GM12878 (cell line): ENCODE results near the gene IL26. TPM values are rescaled to one million over a fixed set of nuclear protein-coding genes. Genes with fewer than 3 reads are reported as not detected.

Experiments
- ATAC-seq: fragments of 200-7000 bp; cut with Tn5 transposase; 3 replicates; pipeline ENCODE4 v1.9.1; 2020; ENCODE audit warnings: mild to moderate bottlenecking, moderate library complexity
- BruUV-seq: library from RNA; stranded (reverse); fragments of 400-500 nt; replicated peaks from 2 replicates; lab custom pipeline; 2021; lab: Mats Ljungman, UMichigan
- CTCF ChIA-PET: fragments of 300-600 bp; sonication (Branson Sonifier 250); formaldehyde crosslinking; extraction: SDS; loops from one replicate; lab custom pipeline; 2021; ENCODE audit warnings: inconsistent platforms; lab: Yijun Ruan, JAX
- POLR2A ChIA-PET: fragments of 350-600 bp; formaldehyde crosslinking; extraction: SDS; loops from one replicate; lab custom pipeline; 2021; ENCODE audit warnings: inconsistent platforms; lab: Charles Lee
- RAD21 ChIA-PET: fragments of 300-600 bp; sonication (Branson Sonifier 250); formaldehyde crosslinking; loops from one replicate; lab custom pipeline; 2023; ENCODE audit warnings: antibody characterized with exemption; ENCODE audit not compliant: unreplicated experiment; lab: Charles Lee
- SMC1A ChIA-PET: fragments of 300-600 bp; sonication (Branson Sonifier 250); formaldehyde crosslinking; loops from one replicate; lab custom pipeline; 2023; ENCODE audit not compliant: unreplicated experiment, uncharacterized antibody; lab: Charles Lee
- DNase-seq: peaks from one replicate; pipeline ENCODE4 v3.0.0-alpha.2; 2011; ENCODE audit warnings: low read depth, low spot score
- FAIRE-seq: peaks from 3 replicates; lab custom pipeline; 2011; peaks lifted over from hg19 to GRCh38; lab: Jason Lieb, UNC
- H2AFZ ChIP-seq: 2 replicates; pipeline ENCODE4 v1.6.0; 2011; ENCODE audit warnings: low read depth, low read length, control low read depth; ENCODE audit not compliant: control insufficient read depth
- H3K27ac ChIP-seq: 2 replicates; pipeline ENCODE4 v1.5.1; 2011; ENCODE audit warnings: control low read depth; ENCODE audit not compliant: control insufficient read depth, insufficient read depth
- H3K27me3 ChIP-seq, 2 experiments: replicated peaks in 1 of 2; 2 replicates each; pipeline versions ENCODE4 v1.6.0 to v1.6.1; 2011; ENCODE audit warnings: low read length in 1 of 2; ENCODE audit not compliant: control insufficient read depth in 2 of 2, insufficient read depth in 2 of 2
- H3K36me3 ChIP-seq, 2 experiments: 2 replicates each; pipeline ENCODE4 v1.5.1; 2011; ENCODE audit warnings: low read length in 1 of 2; ENCODE audit not compliant: control insufficient read depth in 2 of 2, insufficient read depth in 2 of 2
- H3K4me1 ChIP-seq: 2 replicates; pipeline ENCODE4 v1.6.1; 2011; ENCODE audit warnings: mild to moderate bottlenecking, low read length, moderate library complexity, mixed read lengths; ENCODE audit not compliant: control insufficient read depth, insufficient read depth
- H3K4me2 ChIP-seq: 2 replicates; pipeline ENCODE4 v1.6.0; 2011; ENCODE audit warnings: control low read depth; ENCODE audit not compliant: control insufficient read depth, insufficient read depth
- H3K4me3 ChIP-seq: fragments of 200-600 bp; sonication (generic); 2 replicates; pipeline ENCODE4 v1.5.1; 2016
- H3K79me2 ChIP-seq: 2 replicates; pipeline ENCODE4 v1.6.0; 2011; ENCODE audit warnings: low read length; ENCODE audit not compliant: control insufficient read depth, insufficient read depth
- H3K9ac ChIP-seq: 2 replicates; pipeline ENCODE4 v1.8.0; 2011; ENCODE audit warnings: low read length, control low read depth, mixed read lengths; ENCODE audit not compliant: control insufficient read depth, insufficient read depth
- H3K9me3 ChIP-seq: replicated peaks from 3 replicates; pipeline ENCODE4 v1.5.1; 2011; ENCODE audit warnings: mild to moderate bottlenecking, low read length; ENCODE audit not compliant: control insufficient read depth, insufficient read depth
- H4K20me1 ChIP-seq: 2 replicates; pipeline ENCODE4 v1.6.0; 2011; ENCODE audit not compliant: control insufficient read depth, insufficient read depth
- FOXM1 ChIP-seq: IDR thresholded peaks from 2 replicates; pipeline ENCODE4 v1.6.1; 2012; ENCODE audit warnings: low read depth, mild to moderate bottlenecking, inconsistent platforms, low read length, moderate library complexity
- GABPA ChIP-seq: IDR thresholded peaks from 2 replicates; pipeline ENCODE4 v1.6.1; 2014; ENCODE audit warnings: antibody characterized with exemption, low read depth, mild to moderate bottlenecking, inconsistent platforms
- MYB ChIP-seq: fragments of 150-350 bp; IDR thresholded peaks from 2 replicates; pipeline ENCODE4 v1.6.1; 2014; ENCODE audit warnings: mild to moderate bottlenecking, low read depth, low read length, borderline replicate concordance
- PAX8 ChIP-seq: fragments of 450-650 bp; IDR thresholded peaks from 2 replicates; pipeline ENCODE4 v1.6.1; 2017; ENCODE audit warnings: mild to moderate bottlenecking, moderate library complexity
- ZNF207 ChIP-seq: fragments of 450-650 bp; IDR thresholded peaks from 2 replicates; pipeline ENCODE4 v1.6.1; 2014; ENCODE audit warnings: antibody characterized with exemption, mild to moderate bottlenecking, borderline replicate concordance
- ZNF274 ChIP-seq: IDR thresholded peaks from one replicate; pipeline ENCODE4 v1.8.0; 2011; ENCODE audit not compliant: insufficient read length, insufficient read depth
- WGBS: methylation state at CpG from one replicate; pipeline ENCODE4 v1.1.6; 2016; ENCODE audit warnings: low lambda C conversion rate; ENCODE audit not compliant: insufficient replicate concordance, insufficient coverage; ENCODE audit errors: missing lambda C conversion rate; 5-methylcytosine and 5-hydroxymethylcytosine counted together
- in situ Hi-C: fragments of 300-500 bp; cut with MboI; formaldehyde crosslinking; loops from 9 replicates; pipeline ENCODE4 v1.14.3; 2018; ENCODE audit warnings: mixed read lengths
- intact Hi-C: fragments of 100-400 bp; cut with micrococcal nuclease; formaldehyde crosslinking; loops from one replicate; pipeline ENCODE4 v1.14.2; 2022; ENCODE audit not compliant: unreplicated experiment
- polyA plus RNA-seq, 11 experiments: library from polyadenylated mRNA; depleted of rRNA in 4 of 11; unstranded in 6 of 11; stranded (reverse) in 5 of 11; fragments of >200 nt; fragmentation: Nextera tagmentation in 4 of 11; fragmentation: Illumina TruSeq in 1 of 11; extraction: Ambion mirVana in 4 of 11; extraction: Trizol in 1 of 11; gene quantifications; 1 replicate in 1 of 11; 2 replicates in 10 of 11; pipeline versions ENCODE4 v1.2.1 to v1.2.3, GENCODE V29; 2011 to 2016; ENCODE audit warnings: inconsistent platforms in 2 of 11, missing spikeins in 2 of 11, low read depth in 1 of 11
- total RNA-seq, 4 experiments: library from RNA; depleted of rRNA in 3 of 4; stranded (reverse); fragments of >200 nt in 3 of 4; fragmentation: Illumina TruSeq in 1 of 4; extraction: Trizol in 1 of 4; gene quantifications; 2 replicates each; pipeline versions ENCODE4 v1.2.1 to v1.2.3, GENCODE V29; 2013 to 2021
- TF ChIP-seq, protein P1 (sequence below): fragments of 450-650 bp; formaldehyde crosslinking; IDR thresholded peaks from 2 replicates; pipeline ENCODE4 v1.4.0; 2020; ENCODE audit warnings: mild to moderate bottlenecking, moderate library complexity

IL26 gene
- total and polyA plus RNA-seq, 10 of the 15 experiments (the other 5 are each of a cell fraction or from before 2014, with no cell fraction given) = not detected

DNA sequence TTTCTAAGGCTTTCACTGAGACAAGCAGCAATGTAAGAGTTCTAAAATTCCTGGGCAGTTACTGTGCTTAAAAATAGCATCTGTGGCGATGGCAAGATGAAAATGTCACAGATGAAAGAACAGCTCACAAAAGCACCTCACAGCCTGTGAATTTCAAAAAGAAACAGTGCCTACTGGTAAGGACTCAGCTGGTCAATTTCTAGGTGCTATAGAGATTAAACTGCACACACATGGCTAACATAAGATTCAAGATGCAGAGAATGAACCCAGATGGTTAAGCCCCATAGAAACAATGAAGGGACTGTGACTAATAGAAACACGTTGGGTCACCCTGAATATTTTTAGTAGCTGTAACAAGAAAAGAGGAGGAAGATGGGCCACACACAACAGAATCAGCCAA is 12.0 kb upstream of the IL26 start:
- H3K27me3 ChIP-seq = no peaks in the 10 kb centered on the region
- no TSS peak for BruUV-seq
- H4K20me1 ChIP-seq = no peaks in the 10 kb centered on the region
- H3K79me2 ChIP-seq = no peaks in the 10 kb centered on the region
- H3K4me2 ChIP-seq = peak overlapping the region; percentile 86; the same call in 1 of the 2 replicates
- in situ Hi-C loops = no loop called here
- H2AFZ ChIP-seq = peak overlapping the region; percentile 98
- ChIA-PET POLR2A (interaction anchor here (1.6 kb wide), 1 partner anchor 53 kb away, joined by 6 read pairs; no protein-coding TSS in a partner anchor), RAD21 (interaction anchor here (1.0 to 2.5 kb wide), 3 partner anchors 17 to 80 kb away, joined by 3 to 16 read pairs (median 4); no protein-coding TSS in a partner anchor), CTCF (interaction anchor here (0.6 to 4.2 kb wide), 6 partner anchors 15 to 574 kb away, joined by 3 to 47 read pairs (median 6); no protein-coding TSS in a partner anchor), SMC1A (interaction anchor here (0.9 to 2.3 kb wide), 11 partner anchors 13 to 97 kb away, joined by 3 to 14 read pairs (median 5); no protein-coding TSS in a partner anchor)
- no peak overlapping the region for H3K9ac ChIP-seq
- no peaks in the 10 kb centered on the region for H3K36me3 ChIP-seq
- intact Hi-C loops = no loop called here
- 0% methylated on average over 2 of the region's 2 CpGs for WGBS
- H3K4me1 ChIP-seq = peaks cover 34% of the 10 kb centered on the region
- no peak overlapping the region for H3K4me3 ChIP-seq
- DNase-seq = no peak
- no peak overlapping the region for H3K27ac ChIP-seq
- H3K9me3 ChIP-seq = peaks cover 1% of the 10 kb centered on the region; the same call in 2 of the 3 replicates
- ATAC-seq = peak; percentile 7
- FAIRE-seq = no peak
- TF ChIP-seq FOXM1 (no peak), MYB (no peak), GABPA (no peak), ZNF207 (no peak), ZNF274 (no peak), PAX8 (no peak)
- TF ChIP-seq, protein P1, sequence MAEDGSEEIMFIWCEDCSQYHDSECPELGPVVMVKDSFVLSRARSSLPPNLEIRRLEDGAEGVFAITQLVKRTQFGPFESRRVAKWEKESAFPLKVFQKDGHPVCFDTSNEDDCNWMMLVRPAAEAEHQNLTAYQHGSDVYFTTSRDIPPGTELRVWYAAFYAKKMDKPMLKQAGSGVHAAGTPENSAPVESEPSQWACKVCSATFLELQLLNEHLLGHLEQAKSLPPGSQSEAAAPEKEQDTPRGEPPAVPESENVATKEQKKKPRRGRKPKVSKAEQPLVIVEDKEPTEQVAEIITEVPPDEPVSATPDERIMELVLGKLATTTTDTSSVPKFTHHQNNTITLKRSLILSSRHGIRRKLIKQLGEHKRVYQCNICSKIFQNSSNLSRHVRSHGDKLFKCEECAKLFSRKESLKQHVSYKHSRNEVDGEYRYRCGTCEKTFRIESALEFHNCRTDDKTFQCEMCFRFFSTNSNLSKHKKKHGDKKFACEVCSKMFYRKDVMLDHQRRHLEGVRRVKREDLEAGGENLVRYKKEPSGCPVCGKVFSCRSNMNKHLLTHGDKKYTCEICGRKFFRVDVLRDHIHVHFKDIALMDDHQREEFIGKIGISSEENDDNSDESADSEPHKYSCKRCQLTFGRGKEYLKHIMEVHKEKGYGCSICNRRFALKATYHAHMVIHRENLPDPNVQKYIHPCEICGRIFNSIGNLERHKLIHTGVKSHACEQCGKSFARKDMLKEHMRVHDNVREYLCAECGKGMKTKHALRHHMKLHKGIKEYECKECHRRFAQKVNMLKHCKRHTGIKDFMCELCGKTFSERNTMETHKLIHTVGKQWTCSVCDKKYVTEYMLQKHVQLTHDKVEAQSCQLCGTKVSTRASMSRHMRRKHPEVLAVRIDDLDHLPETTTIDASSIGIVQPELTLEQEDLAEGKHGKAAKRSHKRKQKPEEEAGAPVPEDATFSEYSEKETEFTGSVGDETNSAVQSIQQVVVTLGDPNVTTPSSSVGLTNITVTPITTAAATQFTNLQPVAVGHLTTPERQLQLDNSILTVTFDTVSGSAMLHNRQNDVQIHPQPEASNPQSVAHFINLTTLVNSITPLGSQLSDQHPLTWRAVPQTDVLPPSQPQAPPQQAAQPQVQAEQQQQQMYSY (CRISPR knock-in tag) = no peak
- TF ChIP-seq, all 136 proteins: peak for 0
